ENCODE data around the gene ADCY1. TPM values are rescaled to one million over a fixed set of nuclear protein-coding genes. Genes with fewer than 3 reads are reported as not detected.
A peak's percentile ranks its signal among the peaks of the same experiment; 100 is the strongest.
"Not testable (repeated sequence)": the region's sequence is repeated elsewhere in the genome, so short reads cannot be mapped to it uniquely, and the experiment has no call there.

The ADCY1 gene
- total RNA-seq, 1 donor, result under 0.01 TPM

GRCh38 chr7:45762225-45762994 lies 188.2 kb downstream of the ADCY1 start:
- not testable (repeated sequence) for H3K4me3 ChIP-seq (ENCODE audit: low read depth, low read length)
- DNase-seq (ENCODE audit: low read depth), result peak; percentile 41

GRCh38 chr7:45768516-45769394 lies 194.6 kb downstream of the ADCY1 start:
- TF ChIP-seq CTCF (IDR thresholded peaks at IDR 0.05; ENCODE audit: insufficient read depth, low read depth, low read length), result peak; percentile 6
- peak; percentile 99 for DNase-seq (ENCODE audit: low read depth)

GRCh38 chr7:45769626-45770025 lies 195.5 kb downstream of the ADCY1 start:
- not testable (repeated sequence) for DNase-seq (ENCODE audit: low read depth)
- H3K4me3 ChIP-seq (ENCODE audit: low read depth, low read length), result peak overlapping the region; percentile 84

More at GRCh38 chr7:45768516-45769394, 194.6 kb downstream of the ADCY1 start:
- peak overlapping the region; percentile 84 for H3K4me3 ChIP-seq (ENCODE audit: low read depth, low read length)

Small RNA genes within 50 kb of the gene (small RNA-seq; reads per million reads assigned to genes)
- not detected for gene AC073325.2
